Ishikawa (cell line): ENCODE measurements around the gene SGK1.

Source experiments
- CEBPB ChIP-seq: IDR thresholded peaks from 2 replicates; pipeline ENCODE4 v1.6.1; 2012
- CREB1 ChIP-seq: IDR thresholded peaks from 2 replicates; pipeline ENCODE4 v1.6.1; 2012; ENCODE audit warnings: low read depth
- EP300 ChIP-seq: IDR thresholded peaks from 2 replicates; pipeline ENCODE4 v1.6.1; 2012; ENCODE audit warnings: borderline replicate concordance
- FOXM1 ChIP-seq: IDR thresholded peaks from 2 replicates; pipeline ENCODE4 v1.6.1; 2012; ENCODE audit warnings: low read depth, borderline replicate concordance
- RAD21 ChIP-seq: IDR thresholded peaks from 2 replicates; pipeline ENCODE4 v1.6.1; 2012; ENCODE audit warnings: low read depth
- REST ChIP-seq: IDR thresholded peaks from 2 replicates; pipeline ENCODE4 v1.6.1; 2012; ENCODE audit warnings: low read depth, mild to moderate bottlenecking
- TAF1 ChIP-seq: IDR thresholded peaks from 2 replicates; pipeline ENCODE4 v1.6.1; 2012; ENCODE audit warnings: low read depth, mild to moderate bottlenecking
- TEAD4 ChIP-seq: IDR thresholded peaks from 2 replicates; pipeline ENCODE4 v1.6.1; 2012
- YY1 ChIP-seq: IDR thresholded peaks from 2 replicates; pipeline ENCODE4 v1.6.1; 2012; ENCODE audit warnings: low read depth
- ZBTB7A ChIP-seq: IDR thresholded peaks from 2 replicates; pipeline ENCODE4 v1.6.1; 2012; ENCODE audit warnings: low read depth
- TF ChIP-seq, protein P1 (sequence below): IDR thresholded peaks from 2 replicates; pipeline ENCODE4 v1.6.1; 2012

DNA sequence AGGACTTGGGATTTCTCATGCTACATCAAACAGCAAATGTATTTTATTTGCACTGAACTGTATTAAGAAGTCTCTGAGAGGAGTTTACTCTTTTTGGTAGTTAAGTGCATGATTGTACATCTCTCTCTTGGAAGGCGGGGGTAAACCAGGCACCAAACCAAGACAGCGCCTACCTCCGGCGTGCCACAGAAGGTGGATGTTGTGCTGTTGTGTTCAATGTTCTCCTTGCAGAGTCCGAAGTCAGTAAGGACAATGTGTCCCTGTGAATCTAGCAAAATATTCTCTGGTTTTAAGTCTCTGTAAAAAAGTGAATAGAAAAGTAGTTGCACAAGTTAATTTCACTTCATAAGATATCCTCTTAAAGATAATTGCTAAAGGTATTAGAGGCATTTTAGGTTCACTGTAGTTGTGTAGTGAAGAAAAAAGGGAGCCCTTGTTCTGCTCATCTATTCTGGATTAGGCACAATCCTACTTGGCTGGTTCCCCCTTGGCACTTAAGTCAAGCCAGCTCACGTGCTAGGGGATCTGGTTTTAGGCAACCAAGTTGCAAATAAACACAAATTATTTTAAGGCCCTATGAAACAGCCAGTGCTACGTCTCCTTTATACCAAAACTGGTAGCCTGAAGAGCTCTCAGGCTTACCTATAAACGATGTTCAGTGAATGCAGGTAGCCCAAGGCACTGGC, 145.7 kb downstream of the SGK1 start:
- TF ChIP-seq EP300 (no peak), TAF1 (no peak), FOXM1 (no peak), REST (no peak), RAD21 (no peak), YY1 (no peak), TEAD4 (no peak), ZBTB7A (no peak), CREB1 (no peak), CEBPB (no peak)
- TF ChIP-seq, protein P1, sequence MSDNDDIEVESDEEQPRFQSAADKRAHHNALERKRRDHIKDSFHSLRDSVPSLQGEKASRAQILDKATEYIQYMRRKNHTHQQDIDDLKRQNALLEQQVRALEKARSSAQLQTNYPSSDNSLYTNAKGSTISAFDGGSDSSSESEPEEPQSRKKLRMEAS: no peak
